GM12872 (cell line): ENCODE measurements around the gene FGFBP3.

Source experiments
- CTCF ChIP-seq: IDR thresholded peaks from 3 replicates; pipeline ENCODE4 v1.5.1; 2011; ENCODE audit warnings: low read depth, mild to moderate bottlenecking, low read length, moderate library complexity; ENCODE audit not compliant: insufficient read depth

FGFBP3 gene

DNA sequence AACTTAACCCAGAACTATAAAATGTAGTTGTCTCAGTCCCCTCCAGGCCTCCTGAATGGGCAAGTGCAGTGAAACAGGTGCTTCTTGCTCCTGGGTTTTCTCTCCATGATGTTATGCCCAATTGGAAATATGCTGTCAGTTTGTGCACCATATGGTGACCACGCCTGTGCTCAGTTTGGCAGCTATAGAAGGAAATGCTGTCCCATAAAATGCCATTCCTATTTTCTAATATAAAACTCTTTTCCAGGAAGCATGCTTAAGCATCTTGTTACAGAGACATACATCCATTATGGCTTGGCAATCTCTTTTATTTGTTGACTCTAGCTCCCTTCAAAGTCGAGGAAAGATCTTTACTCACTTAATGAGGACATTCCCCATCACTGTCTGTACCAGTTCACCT, 45.2 kb downstream of the FGFBP3 start:
- TF ChIP-seq CTCF = no peak

- TF ChIP-seq CTCF = no peak
These were observed 48.4 kb downstream of the FGFBP3 start for GRCh38 chr10:91860885-91861284.

DNA sequence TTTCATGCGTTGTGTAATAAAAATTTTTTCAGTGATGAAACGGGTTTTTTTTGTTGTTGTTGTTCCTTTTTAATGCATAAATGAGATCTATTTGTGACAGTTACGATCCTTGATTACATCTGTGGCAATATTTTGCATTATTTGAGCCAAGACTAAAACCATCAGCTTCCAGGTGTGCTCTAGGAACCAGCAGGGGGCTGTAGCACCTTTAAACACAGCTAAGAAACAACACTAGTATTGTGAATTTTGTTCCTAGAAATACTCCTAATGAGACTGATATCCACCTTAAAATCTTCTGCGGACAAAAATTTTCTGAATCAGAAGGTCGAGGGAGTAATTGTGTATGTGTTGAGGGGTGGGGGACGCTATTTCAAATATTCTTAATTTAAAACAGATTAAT, 52.6 kb downstream of the FGFBP3 start:
- peak; percentile 29; the same call in 1 of the 3 replicates for TF ChIP-seq CTCF
